SK-N-SH treated with all-trans-retinoic acid at 6 μM for 48 hours (cell line): Measurements from ENCODE around the gene MAPK8.

Experiments
- ARNTL ChIP-seq: fragments of 450-650 bp; formaldehyde crosslinking; IDR thresholded peaks from 2 replicates; pipeline ENCODE4 v1.5.0; 2020; ENCODE audit warnings: low read depth, mild to moderate bottlenecking, moderate library complexity, borderline replicate concordance
- BACH2 ChIP-seq: fragments of 250-450 bp; sonication (Bioruptor Pico); IDR thresholded peaks from 2 replicates; pipeline ENCODE4 v1.9.0; 2021; ENCODE audit warnings: mild to moderate bottlenecking, borderline replicate concordance
- CSDC2 ChIP-seq: fragments of 250-450 bp; sonication (Bioruptor Pico); IDR thresholded peaks from 2 replicates; pipeline ENCODE4 v1.5.0; 2020; ENCODE audit warnings: mild to moderate bottlenecking, moderate library complexity
- ISL1 ChIP-seq: fragments of 250-450 bp; sonication (Bioruptor Pico); IDR thresholded peaks from 2 replicates; pipeline ENCODE4 v2.1.2; 2022; ENCODE audit warnings: mild to moderate bottlenecking, moderate library complexity
- RARB ChIP-seq: fragments of 250-450 bp; sonication (Bioruptor Pico); IDR thresholded peaks from 2 replicates; pipeline ENCODE4 v1.8.0; 2021; ENCODE audit warnings: mild to moderate bottlenecking, moderate library complexity
- TCF4 ChIP-seq: fragments of 250-450 bp; sonication (Bioruptor Pico); IDR thresholded peaks from 2 replicates; pipeline ENCODE4 v1.8.0; 2021; ENCODE audit warnings: mild to moderate bottlenecking, moderate library complexity, borderline replicate concordance
- TOX ChIP-seq: fragments of 250-450 bp; sonication (Bioruptor Pico); IDR thresholded peaks from 2 replicates; pipeline ENCODE4 v1.8.0; 2021; ENCODE audit warnings: mild to moderate bottlenecking, moderate library complexity, borderline replicate concordance
- ZC3H10 ChIP-seq: fragments of 250-450 bp; sonication (Bioruptor Pico); IDR thresholded peaks from 2 replicates; pipeline ENCODE4 v1.5.1; 2021; ENCODE audit warnings: mild to moderate bottlenecking, moderate library complexity
- ZFP3 ChIP-seq: fragments of 250-450 bp; sonication (Bioruptor Pico); IDR thresholded peaks from 2 replicates; pipeline ENCODE4 v1.5.0; 2020; ENCODE audit warnings: mild to moderate bottlenecking, moderate library complexity
- ZNF8 ChIP-seq: fragments of 450-650 bp; formaldehyde crosslinking; IDR thresholded peaks from 2 replicates; pipeline ENCODE4 v1.5.0; 2020; ENCODE audit warnings: mild to moderate bottlenecking, moderate library complexity
- TF ChIP-seq, protein P1 (sequence below): fragments of 250-450 bp; sonication (Bioruptor Pico); IDR thresholded peaks from 2 replicates; pipeline ENCODE4 v1.8.0; 2020; ENCODE audit warnings: mild to moderate bottlenecking, moderate library complexity, borderline replicate concordance
- TF ChIP-seq, protein P2 (sequence below): fragments of 250-450 bp; sonication (Bioruptor Pico); IDR thresholded peaks from 2 replicates; pipeline ENCODE4 v1.5.1; 2020; ENCODE audit warnings: low read depth, mild to moderate bottlenecking, moderate library complexity
- TF ChIP-seq, protein P3 (sequence below): fragments of 250-450 bp; sonication (Bioruptor Pico); IDR thresholded peaks from 2 replicates; pipeline ENCODE4 v1.5.0; 2020; ENCODE audit warnings: mild to moderate bottlenecking, moderate library complexity

DNA sequence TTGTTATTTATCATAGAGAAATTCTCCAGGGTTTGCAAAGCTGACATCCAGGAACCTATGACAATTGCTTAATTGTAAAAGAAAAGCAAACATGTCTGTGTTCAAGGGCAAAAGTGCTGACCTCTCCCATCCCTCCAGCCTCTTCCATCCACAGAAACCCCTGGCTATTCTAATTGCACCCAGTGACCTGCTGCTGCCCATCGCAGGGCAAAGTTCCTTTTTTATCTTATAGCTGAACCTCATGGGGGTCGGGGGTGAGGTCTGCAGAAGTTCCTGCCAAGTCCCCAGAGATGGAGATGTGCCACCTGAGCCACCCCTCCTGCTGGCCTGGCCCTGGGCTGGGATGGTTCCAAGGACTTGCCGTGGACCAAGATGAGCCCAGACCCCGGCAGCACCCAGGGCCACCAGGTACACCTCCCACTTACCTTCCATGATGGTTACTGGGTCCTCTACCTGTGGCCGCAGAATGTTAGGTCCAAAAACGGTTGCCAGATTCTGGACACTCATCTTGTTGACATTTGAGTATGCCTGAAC is 146.5 kb downstream of the MAPK8 start:
- TF ChIP-seq BACH2 (no peak), ARNTL (CRISPR knock-in tag) (no peak), TCF4 (CRISPR knock-in tag) (no peak), RARB (no peak), TOX (no peak), CSDC2 (CRISPR knock-in tag) (no peak), ISL1 (CRISPR knock-in tag) (no peak), ZNF8 (no peak), ZFP3 (CRISPR knock-in tag) (no peak), ZC3H10 (no peak)
- TF ChIP-seq, protein P1, sequence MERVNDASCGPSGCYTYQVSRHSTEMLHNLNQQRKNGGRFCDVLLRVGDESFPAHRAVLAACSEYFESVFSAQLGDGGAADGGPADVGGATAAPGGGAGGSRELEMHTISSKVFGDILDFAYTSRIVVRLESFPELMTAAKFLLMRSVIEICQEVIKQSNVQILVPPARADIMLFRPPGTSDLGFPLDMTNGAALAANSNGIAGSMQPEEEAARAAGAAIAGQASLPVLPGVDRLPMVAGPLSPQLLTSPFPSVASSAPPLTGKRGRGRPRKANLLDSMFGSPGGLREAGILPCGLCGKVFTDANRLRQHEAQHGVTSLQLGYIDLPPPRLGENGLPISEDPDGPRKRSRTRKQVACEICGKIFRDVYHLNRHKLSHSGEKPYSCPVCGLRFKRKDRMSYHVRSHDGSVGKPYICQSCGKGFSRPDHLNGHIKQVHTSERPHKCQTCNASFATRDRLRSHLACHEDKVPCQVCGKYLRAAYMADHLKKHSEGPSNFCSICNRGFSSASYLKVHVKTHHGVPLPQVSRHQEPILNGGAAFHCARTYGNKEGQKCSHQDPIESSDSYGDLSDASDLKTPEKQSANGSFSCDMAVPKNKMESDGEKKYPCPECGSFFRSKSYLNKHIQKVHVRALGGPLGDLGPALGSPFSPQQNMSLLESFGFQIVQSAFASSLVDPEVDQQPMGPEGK (CRISPR knock-in tag), result no peak
- TF ChIP-seq, protein P2, sequence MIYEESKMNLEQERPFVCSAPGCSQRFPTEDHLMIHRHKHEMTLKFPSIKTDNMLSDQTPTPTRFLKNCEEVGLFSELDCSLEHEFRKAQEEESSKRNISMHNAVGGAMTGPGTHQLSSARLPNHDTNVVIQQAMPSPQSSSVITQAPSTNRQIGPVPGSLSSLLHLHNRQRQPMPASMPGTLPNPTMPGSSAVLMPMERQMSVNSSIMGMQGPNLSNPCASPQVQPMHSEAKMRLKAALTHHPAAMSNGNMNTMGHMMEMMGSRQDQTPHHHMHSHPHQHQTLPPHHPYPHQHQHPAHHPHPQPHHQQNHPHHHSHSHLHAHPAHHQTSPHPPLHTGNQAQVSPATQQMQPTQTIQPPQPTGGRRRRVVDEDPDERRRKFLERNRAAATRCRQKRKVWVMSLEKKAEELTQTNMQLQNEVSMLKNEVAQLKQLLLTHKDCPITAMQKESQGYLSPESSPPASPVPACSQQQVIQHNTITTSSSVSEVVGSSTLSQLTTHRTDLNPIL, result no peak
- TF ChIP-seq, protein P3, sequence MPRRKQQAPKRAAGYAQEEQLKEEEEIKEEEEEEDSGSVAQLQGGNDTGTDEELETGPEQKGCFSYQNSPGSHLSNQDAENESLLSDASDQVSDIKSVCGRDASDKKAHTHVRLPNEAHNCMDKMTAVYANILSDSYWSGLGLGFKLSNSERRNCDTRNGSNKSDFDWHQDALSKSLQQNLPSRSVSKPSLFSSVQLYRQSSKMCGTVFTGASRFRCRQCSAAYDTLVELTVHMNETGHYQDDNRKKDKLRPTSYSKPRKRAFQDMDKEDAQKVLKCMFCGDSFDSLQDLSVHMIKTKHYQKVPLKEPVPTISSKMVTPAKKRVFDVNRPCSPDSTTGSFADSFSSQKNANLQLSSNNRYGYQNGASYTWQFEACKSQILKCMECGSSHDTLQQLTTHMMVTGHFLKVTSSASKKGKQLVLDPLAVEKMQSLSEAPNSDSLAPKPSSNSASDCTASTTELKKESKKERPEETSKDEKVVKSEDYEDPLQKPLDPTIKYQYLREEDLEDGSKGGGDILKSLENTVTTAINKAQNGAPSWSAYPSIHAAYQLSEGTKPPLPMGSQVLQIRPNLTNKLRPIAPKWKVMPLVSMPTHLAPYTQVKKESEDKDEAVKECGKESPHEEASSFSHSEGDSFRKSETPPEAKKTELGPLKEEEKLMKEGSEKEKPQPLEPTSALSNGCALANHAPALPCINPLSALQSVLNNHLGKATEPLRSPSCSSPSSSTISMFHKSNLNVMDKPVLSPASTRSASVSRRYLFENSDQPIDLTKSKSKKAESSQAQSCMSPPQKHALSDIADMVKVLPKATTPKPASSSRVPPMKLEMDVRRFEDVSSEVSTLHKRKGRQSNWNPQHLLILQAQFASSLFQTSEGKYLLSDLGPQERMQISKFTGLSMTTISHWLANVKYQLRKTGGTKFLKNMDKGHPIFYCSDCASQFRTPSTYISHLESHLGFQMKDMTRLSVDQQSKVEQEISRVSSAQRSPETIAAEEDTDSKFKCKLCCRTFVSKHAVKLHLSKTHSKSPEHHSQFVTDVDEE, result no peak
